ENCODE measurements around the gene ENOX1.

Gene ENOX1

GRCh38 chr13:43472339-43472738, 314.4 kb downstream of the ENOX1 start:
- TF ChIP-seq, protein P1, sequence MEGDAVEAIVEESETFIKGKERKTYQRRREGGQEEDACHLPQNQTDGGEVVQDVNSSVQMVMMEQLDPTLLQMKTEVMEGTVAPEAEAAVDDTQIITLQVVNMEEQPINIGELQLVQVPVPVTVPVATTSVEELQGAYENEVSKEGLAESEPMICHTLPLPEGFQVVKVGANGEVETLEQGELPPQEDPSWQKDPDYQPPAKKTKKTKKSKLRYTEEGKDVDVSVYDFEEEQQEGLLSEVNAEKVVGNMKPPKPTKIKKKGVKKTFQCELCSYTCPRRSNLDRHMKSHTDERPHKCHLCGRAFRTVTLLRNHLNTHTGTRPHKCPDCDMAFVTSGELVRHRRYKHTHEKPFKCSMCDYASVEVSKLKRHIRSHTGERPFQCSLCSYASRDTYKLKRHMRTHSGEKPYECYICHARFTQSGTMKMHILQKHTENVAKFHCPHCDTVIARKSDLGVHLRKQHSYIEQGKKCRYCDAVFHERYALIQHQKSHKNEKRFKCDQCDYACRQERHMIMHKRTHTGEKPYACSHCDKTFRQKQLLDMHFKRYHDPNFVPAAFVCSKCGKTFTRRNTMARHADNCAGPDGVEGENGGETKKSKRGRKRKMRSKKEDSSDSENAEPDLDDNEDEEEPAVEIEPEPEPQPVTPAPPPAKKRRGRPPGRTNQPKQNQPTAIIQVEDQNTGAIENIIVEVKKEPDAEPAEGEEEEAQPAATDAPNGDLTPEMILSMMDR (IDR thresholded peaks at IDR 0.05; ENCODE audit: low read depth, low read length, missing control alignments) = no peak
- no peak for DNase-seq (ENCODE audit: low read depth)
- no peak overlapping the region for H3K4me3 ChIP-seq (ENCODE audit: low read depth, low read length)

- TF ChIP-seq, protein P1 (IDR thresholded peaks at IDR 0.05; ENCODE audit: low read depth, low read length, missing control alignments) = no peak
- DNase-seq (ENCODE audit: low read depth) = no peak
These were observed 316.2 kb downstream of the ENOX1 start for GRCh38 chr13:43470610-43471009.

DNA sequence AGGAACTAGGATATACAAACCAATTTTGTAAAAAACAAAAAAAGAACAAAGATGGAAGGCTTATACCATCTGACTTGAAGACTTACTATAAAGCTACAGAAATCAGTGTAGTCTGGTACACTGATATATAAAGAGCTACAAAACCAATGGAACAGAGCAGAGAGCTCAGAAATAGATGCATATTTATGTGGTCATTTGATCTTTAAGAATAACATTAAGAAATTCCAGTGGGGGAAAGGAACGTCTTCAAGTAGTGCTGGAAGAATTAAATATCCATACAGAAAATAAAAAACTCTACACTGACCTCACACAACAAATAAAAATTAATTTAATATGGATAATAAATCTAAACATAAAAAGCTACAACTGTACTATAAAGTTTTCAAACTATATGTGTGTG, 317.0 kb downstream of the ENOX1 start:
- TF ChIP-seq, protein P1 (IDR thresholded peaks at IDR 0.05; ENCODE audit: low read depth, low read length, missing control alignments) = no peak
- DNase-seq (ENCODE audit: low read depth) = no peak
- H3K4me3 ChIP-seq (ENCODE audit: low read depth, low read length) = no peak overlapping the region

More at GRCh38 chr13:43470610-43471009, 316.2 kb downstream of the ENOX1 start:
- H3K4me3 ChIP-seq (ENCODE audit: low read depth, low read length) = no peak overlapping the region

- no peak for DNase-seq (ENCODE audit: low read depth)
- TF ChIP-seq, protein P1 (IDR thresholded peaks at IDR 0.05; ENCODE audit: low read depth, low read length, missing control alignments) = no peak
These were observed 322.1 kb downstream of the ENOX1 start for GRCh38 chr13:43464578-43465264.

DNA sequence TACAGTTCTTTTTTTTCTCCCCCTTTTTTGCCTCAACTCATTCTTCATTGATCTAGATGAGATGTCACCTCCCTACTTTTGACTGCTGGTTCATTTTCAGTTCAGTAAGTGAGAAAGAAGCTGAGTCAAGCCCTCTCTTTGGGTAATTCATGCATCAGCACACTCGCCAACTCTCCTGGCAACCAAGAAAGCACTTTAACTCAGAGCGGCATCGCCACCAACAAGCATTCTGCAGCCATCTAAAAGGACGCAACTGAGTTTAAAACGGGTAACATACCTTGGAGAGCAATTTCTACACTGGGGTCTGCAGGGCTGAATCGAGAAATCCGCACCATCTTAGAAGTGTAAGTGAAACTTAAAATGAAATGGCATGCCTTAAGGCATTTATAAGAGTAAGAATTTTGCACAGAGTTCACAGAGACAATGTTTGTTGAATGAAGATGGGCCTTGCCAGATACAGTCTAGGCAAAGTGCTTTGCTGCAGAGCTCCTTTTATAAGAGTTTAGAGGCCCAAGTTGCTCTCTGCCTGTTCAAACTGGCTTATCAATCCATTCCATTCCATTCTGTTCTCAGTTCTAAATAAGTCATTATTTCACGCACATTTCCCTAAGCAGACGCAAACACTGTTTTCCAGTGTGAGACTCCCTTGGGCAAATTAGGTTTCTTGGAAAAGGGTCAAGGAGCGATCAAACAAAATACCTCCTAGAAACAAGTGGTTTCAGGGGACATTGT, 338.0 kb downstream of the ENOX1 start:
- H3K4me3 ChIP-seq (ENCODE audit: low read depth, low read length) = no peak overlapping the region
- TF ChIP-seq, protein P1 (IDR thresholded peaks at IDR 0.05; ENCODE audit: low read depth, low read length, missing control alignments) = no peak
- no peak for DNase-seq (ENCODE audit: low read depth)

More at GRCh38 chr13:43464578-43465264, 322.1 kb downstream of the ENOX1 start:
- H3K4me3 ChIP-seq (ENCODE audit: low read depth, low read length) = no peak overlapping the region

DNA sequence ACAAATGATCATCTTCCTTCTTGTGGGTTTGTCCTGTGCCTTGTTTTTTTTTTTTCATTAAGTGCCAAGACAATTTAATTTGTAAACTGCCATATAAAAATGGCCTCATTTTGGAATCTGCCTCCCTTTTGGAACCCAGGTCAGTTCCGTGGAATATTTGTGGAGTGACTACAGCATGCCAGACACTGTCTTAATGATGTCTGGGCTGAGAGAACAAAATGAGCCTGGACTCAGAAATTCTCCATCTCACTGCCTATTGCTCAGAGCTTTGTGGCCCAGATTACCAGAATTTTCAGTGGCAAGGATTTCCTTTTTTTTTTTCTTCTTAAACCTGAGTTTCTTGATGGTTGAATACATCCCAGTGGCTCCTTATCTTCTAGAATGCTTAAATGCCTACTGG, 340.6 kb downstream of the ENOX1 start:
- H3K4me3 ChIP-seq (ENCODE audit: low read depth, low read length) = no peak overlapping the region
- TF ChIP-seq, protein P1 (IDR thresholded peaks at IDR 0.05; ENCODE audit: low read depth, low read length, missing control alignments) = no peak
- no peak for DNase-seq (ENCODE audit: low read depth)

All from GM12864 (cell line).